ENCODE measurements around the gene SGSM2. TPM values are rescaled to one million over a fixed set of nuclear protein-coding genes. Genes with fewer than 3 reads are reported as not detected.

SGSM2 gene
- total RNA-seq, 1 experiment from 2014 or later: 26.5 TPM

GRCh38 chr17:2399572-2400473 lies 62.5 kb downstream of the SGSM2 start:
- BruUV-seq (replicated peaks): TSS peak; percentile 77
- CTCF ChIA-PET: interaction anchor here (0.6 to 2.2 kb wide), 3 partner anchors 16 to 36 kb away, joined by 3 to 9 read pairs (median 4); no protein-coding TSS in a partner anchor
- H3K9me3 Mint-ChIP-seq (ENCODE audit: unreplicated experiment): no peaks in the 10 kb centered on the region
- peaks cover 31% of the 10 kb centered on the region for H3K4me1 Mint-ChIP-seq (ENCODE audit: insufficient read depth, unreplicated experiment)
- intact Hi-C loops (cut with micrococcal nuclease): loop anchor here (2.0 kb wide), 1 partner anchor 17 kb away; no protein-coding TSS in a partner anchor
- peaks cover 6% of the 10 kb centered on the region for H3K36me3 Mint-ChIP-seq (ENCODE audit: insufficient read depth, unreplicated experiment)
- peak; percentile 95 for DNase-seq (ENCODE audit: unreplicated experiment)
- peak overlapping the region; percentile 99 for H3K27ac Mint-ChIP-seq (ENCODE audit: low read depth, unreplicated experiment)
- H3K27me3 Mint-ChIP-seq (ENCODE audit: insufficient read depth, unreplicated experiment): no peaks in the 10 kb centered on the region
- POLR2A ChIA-PET: interaction anchor here (0.6 to 3.6 kb wide), 16 partner anchors 7 to 729 kb away, joined by 3 to 27 read pairs (median 5); partner anchors contain the start of genes METTL16, SGSM2 and TSR1
- peak overlapping the region; percentile 87 for H3K4me3 Mint-ChIP-seq (ENCODE audit: unreplicated experiment)
- TF ChIP-seq, protein P1, sequence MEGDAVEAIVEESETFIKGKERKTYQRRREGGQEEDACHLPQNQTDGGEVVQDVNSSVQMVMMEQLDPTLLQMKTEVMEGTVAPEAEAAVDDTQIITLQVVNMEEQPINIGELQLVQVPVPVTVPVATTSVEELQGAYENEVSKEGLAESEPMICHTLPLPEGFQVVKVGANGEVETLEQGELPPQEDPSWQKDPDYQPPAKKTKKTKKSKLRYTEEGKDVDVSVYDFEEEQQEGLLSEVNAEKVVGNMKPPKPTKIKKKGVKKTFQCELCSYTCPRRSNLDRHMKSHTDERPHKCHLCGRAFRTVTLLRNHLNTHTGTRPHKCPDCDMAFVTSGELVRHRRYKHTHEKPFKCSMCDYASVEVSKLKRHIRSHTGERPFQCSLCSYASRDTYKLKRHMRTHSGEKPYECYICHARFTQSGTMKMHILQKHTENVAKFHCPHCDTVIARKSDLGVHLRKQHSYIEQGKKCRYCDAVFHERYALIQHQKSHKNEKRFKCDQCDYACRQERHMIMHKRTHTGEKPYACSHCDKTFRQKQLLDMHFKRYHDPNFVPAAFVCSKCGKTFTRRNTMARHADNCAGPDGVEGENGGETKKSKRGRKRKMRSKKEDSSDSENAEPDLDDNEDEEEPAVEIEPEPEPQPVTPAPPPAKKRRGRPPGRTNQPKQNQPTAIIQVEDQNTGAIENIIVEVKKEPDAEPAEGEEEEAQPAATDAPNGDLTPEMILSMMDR (IDR thresholded peaks at IDR 0.05; ENCODE audit: unreplicated experiment): no peak

- DNase-seq (ENCODE audit: unreplicated experiment): peak; percentile 61
- Mint-ChIP-seq H3K27ac (ENCODE audit: low read depth, unreplicated experiment) (peak overlapping the region; percentile 99), H3K36me3 (ENCODE audit: insufficient read depth, unreplicated experiment) (peaks cover 6% of the 10 kb centered on the region), H3K9me3 (ENCODE audit: unreplicated experiment) (no peaks in the 10 kb centered on the region), H3K4me3 (ENCODE audit: unreplicated experiment) (peak overlapping the region; percentile 87), H3K4me1 (ENCODE audit: insufficient read depth, unreplicated experiment) (peaks cover 37% of the 10 kb centered on the region), H3K27me3 (ENCODE audit: insufficient read depth, unreplicated experiment) (no peaks in the 10 kb centered on the region)
- TF ChIP-seq, protein P1 (IDR thresholded peaks at IDR 0.05; ENCODE audit: unreplicated experiment): no peak
- TSS peak; percentile 70 for BruUV-seq (replicated peaks)
- ChIA-PET POLR2A (interaction anchor here (1.1 to 3.6 kb wide), 7 partner anchors 12 to 689 kb away, joined by 3 to 27 read pairs (median 10); partner anchors contain the start of genes METTL16, SGSM2 and TSR1), CTCF (interaction anchor here (0.6 kb wide), 2 partner anchors 37 to 47 kb away, joined by 3 read pairs; no protein-coding TSS in a partner anchor)
- intact Hi-C loops (cut with micrococcal nuclease): loop anchor here (2.0 kb wide), 1 partner anchor 16 kb away; no protein-coding TSS in a partner anchor
Observed at GRCh38 chr17:2400474-2400866, 63.2 kb downstream of the SGSM2 start.

- peak within 1 kb of the TSS; percentile 87 for H3K4me3 Mint-ChIP-seq (ENCODE audit: unreplicated experiment)
- H3K27ac Mint-ChIP-seq (ENCODE audit: low read depth, unreplicated experiment): peak within 1 kb of the TSS; percentile 99
- TF ChIP-seq, protein P1 (IDR thresholded peaks at IDR 0.05; ENCODE audit: unreplicated experiment): no peak
- peak; percentile 93 for DNase-seq (ENCODE audit: unreplicated experiment)
- peaks cover 42% of the 10 kb centered on the region for H3K4me1 Mint-ChIP-seq (ENCODE audit: insufficient read depth, unreplicated experiment)
- no peaks in the 10 kb centered on the region for H3K9me3 Mint-ChIP-seq (ENCODE audit: unreplicated experiment)
- H3K36me3 Mint-ChIP-seq (ENCODE audit: insufficient read depth, unreplicated experiment): peaks cover 6% of the 10 kb centered on the region
- CTCF ChIA-PET: interaction anchor here (0.6 to 4.6 kb wide), 3 partner anchors 19 to 48 kb away, joined by 3 to 27 read pairs (median 4); no protein-coding TSS in a partner anchor
- BruUV-seq (replicated peaks): no TSS peak
- intact Hi-C loops (cut with micrococcal nuclease): loop anchor here (1.0 to 2.0 kb wide), 2 partner anchors 8 to 16 kb away; no protein-coding TSS in a partner anchor
- POLR2A ChIA-PET: interaction anchor here (0.7 to 2.7 kb wide), 22 partner anchors 8 to 1757 kb away, joined by 3 to 26 read pairs (median 4); partner anchors contain the start of genes PAFAH1B1 and TSR1
- H3K27me3 Mint-ChIP-seq (ENCODE audit: insufficient read depth, unreplicated experiment): no peaks in the 10 kb centered on the region
Observed at GRCh38 chr17:2400877-2401425, 63.6 kb downstream of the SGSM2 start, which contains the start of gene MNT. MNT (minus strand) TSS chr17:2401060; CDS start chr17:2400712, 348 bp downstream.

Data from MCF 10A (cell line).